ENCODE results near the gene HABP4.

DNA sequence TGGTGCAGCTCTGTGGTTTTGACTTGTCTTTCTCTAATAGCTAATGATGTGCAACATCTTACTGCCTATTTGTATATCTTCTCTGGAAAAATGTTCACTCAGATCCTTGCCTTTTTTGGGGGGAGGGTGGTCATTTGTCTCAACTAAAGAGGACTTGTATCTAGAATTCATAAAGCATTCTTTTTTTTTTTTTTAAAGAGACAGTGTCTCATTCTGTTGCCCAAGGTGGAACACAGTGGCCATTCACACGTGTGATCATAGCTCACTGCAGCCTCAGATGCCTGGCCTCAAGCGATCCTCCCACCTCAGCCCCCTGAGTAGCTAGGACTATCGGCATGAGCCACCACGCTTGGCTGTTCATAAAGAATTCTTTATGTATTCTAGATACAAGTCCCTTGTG is 33.2 kb downstream of the HABP4 start:
- no peak for TF ChIP-seq EZH2 (IDR thresholded peaks at IDR 0.05)
- TF ChIP-seq, protein P1, sequence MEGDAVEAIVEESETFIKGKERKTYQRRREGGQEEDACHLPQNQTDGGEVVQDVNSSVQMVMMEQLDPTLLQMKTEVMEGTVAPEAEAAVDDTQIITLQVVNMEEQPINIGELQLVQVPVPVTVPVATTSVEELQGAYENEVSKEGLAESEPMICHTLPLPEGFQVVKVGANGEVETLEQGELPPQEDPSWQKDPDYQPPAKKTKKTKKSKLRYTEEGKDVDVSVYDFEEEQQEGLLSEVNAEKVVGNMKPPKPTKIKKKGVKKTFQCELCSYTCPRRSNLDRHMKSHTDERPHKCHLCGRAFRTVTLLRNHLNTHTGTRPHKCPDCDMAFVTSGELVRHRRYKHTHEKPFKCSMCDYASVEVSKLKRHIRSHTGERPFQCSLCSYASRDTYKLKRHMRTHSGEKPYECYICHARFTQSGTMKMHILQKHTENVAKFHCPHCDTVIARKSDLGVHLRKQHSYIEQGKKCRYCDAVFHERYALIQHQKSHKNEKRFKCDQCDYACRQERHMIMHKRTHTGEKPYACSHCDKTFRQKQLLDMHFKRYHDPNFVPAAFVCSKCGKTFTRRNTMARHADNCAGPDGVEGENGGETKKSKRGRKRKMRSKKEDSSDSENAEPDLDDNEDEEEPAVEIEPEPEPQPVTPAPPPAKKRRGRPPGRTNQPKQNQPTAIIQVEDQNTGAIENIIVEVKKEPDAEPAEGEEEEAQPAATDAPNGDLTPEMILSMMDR (IDR thresholded peaks at IDR 0.05 in 2 of 3, conservative IDR thresholded peaks at IDR 0.05 in 1 of 3; ENCODE audit: borderline replicate concordance in 1 of 3, insufficient read depth in 1 of 3, low read depth in 2 of 3, low read length in 2 of 3): no peak

Measured in HCT116 (cell line).